GM12878 (cell line): ENCODE measurements around the gene CD83. TPM values are rescaled to one million over a fixed set of nuclear protein-coding genes. Genes with fewer than 3 reads are reported as not detected.

Experiments used
- ATAC-seq: fragments of 200-7000 bp; cut with Tn5 transposase; 3 replicates; pipeline ENCODE4 v1.9.1; 2020; ENCODE audit warnings: mild to moderate bottlenecking, moderate library complexity
- BruUV-seq: library from RNA; stranded (reverse); fragments of 400-500 nt; replicated peaks from 2 replicates; lab custom pipeline; 2021; lab: Mats Ljungman, UMichigan
- CTCF ChIA-PET: fragments of 300-600 bp; sonication (Branson Sonifier 250); formaldehyde crosslinking; extraction: SDS; loops from one replicate; lab custom pipeline; 2021; ENCODE audit warnings: inconsistent platforms; lab: Yijun Ruan, JAX
- POLR2A ChIA-PET: fragments of 350-600 bp; formaldehyde crosslinking; extraction: SDS; loops from one replicate; lab custom pipeline; 2021; ENCODE audit warnings: inconsistent platforms; lab: Charles Lee
- RAD21 ChIA-PET: fragments of 300-600 bp; sonication (Branson Sonifier 250); formaldehyde crosslinking; loops from one replicate; lab custom pipeline; 2023; ENCODE audit warnings: antibody characterized with exemption; ENCODE audit not compliant: unreplicated experiment; lab: Charles Lee
- SMC1A ChIA-PET: fragments of 300-600 bp; sonication (Branson Sonifier 250); formaldehyde crosslinking; loops from one replicate; lab custom pipeline; 2023; ENCODE audit not compliant: unreplicated experiment, uncharacterized antibody; lab: Charles Lee
- DNase-seq: peaks from one replicate; pipeline ENCODE4 v3.0.0-alpha.2; 2011; ENCODE audit warnings: low read depth, low spot score
- FAIRE-seq: peaks from 3 replicates; lab custom pipeline; 2011; peaks lifted over from hg19 to GRCh38; lab: Jason Lieb, UNC
- H2AFZ ChIP-seq: 2 replicates; pipeline ENCODE4 v1.6.0; 2011; ENCODE audit warnings: low read depth, low read length, control low read depth; ENCODE audit not compliant: control insufficient read depth
- H3K27ac ChIP-seq: 2 replicates; pipeline ENCODE4 v1.5.1; 2011; ENCODE audit warnings: control low read depth; ENCODE audit not compliant: control insufficient read depth, insufficient read depth
- H3K27me3 ChIP-seq, 2 experiments: replicated peaks in 1 of 2; 2 replicates each; pipeline versions ENCODE4 v1.6.0 to v1.6.1; 2011; ENCODE audit warnings: low read length in 1 of 2; ENCODE audit not compliant: control insufficient read depth in 2 of 2, insufficient read depth in 2 of 2
- H3K36me3 ChIP-seq, 2 experiments: 2 replicates each; pipeline ENCODE4 v1.5.1; 2011; ENCODE audit warnings: low read length in 1 of 2; ENCODE audit not compliant: control insufficient read depth in 2 of 2, insufficient read depth in 2 of 2
- H3K4me1 ChIP-seq: 2 replicates; pipeline ENCODE4 v1.6.1; 2011; ENCODE audit warnings: mild to moderate bottlenecking, low read length, moderate library complexity, mixed read lengths; ENCODE audit not compliant: control insufficient read depth, insufficient read depth
- H3K4me2 ChIP-seq: 2 replicates; pipeline ENCODE4 v1.6.0; 2011; ENCODE audit warnings: control low read depth; ENCODE audit not compliant: control insufficient read depth, insufficient read depth
- H3K4me3 ChIP-seq: fragments of 200-600 bp; sonication (generic); 2 replicates; pipeline ENCODE4 v1.5.1; 2016
- H3K79me2 ChIP-seq: 2 replicates; pipeline ENCODE4 v1.6.0; 2011; ENCODE audit warnings: low read length; ENCODE audit not compliant: control insufficient read depth, insufficient read depth
- H3K9ac ChIP-seq: 2 replicates; pipeline ENCODE4 v1.8.0; 2011; ENCODE audit warnings: low read length, control low read depth, mixed read lengths; ENCODE audit not compliant: control insufficient read depth, insufficient read depth
- H3K9me3 ChIP-seq: replicated peaks from 3 replicates; pipeline ENCODE4 v1.5.1; 2011; ENCODE audit warnings: mild to moderate bottlenecking, low read length; ENCODE audit not compliant: control insufficient read depth, insufficient read depth
- H4K20me1 ChIP-seq: 2 replicates; pipeline ENCODE4 v1.6.0; 2011; ENCODE audit not compliant: control insufficient read depth, insufficient read depth
- ESRRA ChIP-seq: IDR thresholded peaks from 2 replicates; pipeline ENCODE4 v1.6.1; 2012; ENCODE audit warnings: mild to moderate bottlenecking, low read length, improper control_type of control experiment
- IRF4 ChIP-seq: IDR thresholded peaks from 2 replicates; pipeline ENCODE4 v1.6.1; 2011; ENCODE audit warnings: low read depth, low read length
- MYB ChIP-seq: fragments of 150-350 bp; IDR thresholded peaks from 2 replicates; pipeline ENCODE4 v1.6.1; 2014; ENCODE audit warnings: mild to moderate bottlenecking, low read depth, low read length, borderline replicate concordance
- NFYB ChIP-seq: IDR thresholded peaks from 2 replicates; pipeline ENCODE4 v1.6.1; 2011; ENCODE audit warnings: low read depth, mild to moderate bottlenecking, low read length, improper control_type of control experiment, moderate library complexity; ENCODE audit not compliant: insufficient read depth
- POU2F2 ChIP-seq: IDR thresholded peaks from 3 replicates; pipeline ENCODE4 v1.6.1; 2011; ENCODE audit warnings: low read depth, mild to moderate bottlenecking, low read length, borderline replicate concordance
- RELA ChIP-seq: fragments of 450-650 bp; IDR thresholded peaks from 2 replicates; pipeline ENCODE4 v1.8.0; 2014; ENCODE audit warnings: borderline replicate concordance; ENCODE audit not compliant: partially characterized antibody
- TCF3 ChIP-seq: IDR thresholded peaks from 2 replicates; pipeline ENCODE4 v1.6.1; 2012; ENCODE audit warnings: low read depth, mild to moderate bottlenecking, low read length, borderline replicate concordance; ENCODE audit not compliant: insufficient read depth
- WGBS: methylation state at CpG from one replicate; pipeline ENCODE4 v1.1.6; 2016; ENCODE audit warnings: low lambda C conversion rate; ENCODE audit not compliant: insufficient replicate concordance, insufficient coverage; ENCODE audit errors: missing lambda C conversion rate; 5-methylcytosine and 5-hydroxymethylcytosine counted together
- in situ Hi-C: fragments of 300-500 bp; cut with MboI; formaldehyde crosslinking; loops from 9 replicates; pipeline ENCODE4 v1.14.3; 2018; ENCODE audit warnings: mixed read lengths
- intact Hi-C: fragments of 100-400 bp; cut with micrococcal nuclease; formaldehyde crosslinking; loops from one replicate; pipeline ENCODE4 v1.14.2; 2022; ENCODE audit not compliant: unreplicated experiment
- polyA plus RNA-seq, 11 experiments: library from polyadenylated mRNA; depleted of rRNA in 4 of 11; unstranded in 6 of 11; stranded (reverse) in 5 of 11; fragments of >200 nt; fragmentation: Nextera tagmentation in 4 of 11; fragmentation: Illumina TruSeq in 1 of 11; extraction: Ambion mirVana in 4 of 11; extraction: Trizol in 1 of 11; gene quantifications; 1 replicate in 1 of 11; 2 replicates in 10 of 11; pipeline versions ENCODE4 v1.2.1 to v1.2.3, GENCODE V29; 2011 to 2016; ENCODE audit warnings: inconsistent platforms in 2 of 11, missing spikeins in 2 of 11, low read depth in 1 of 11
- total RNA-seq, 4 experiments: library from RNA; depleted of rRNA in 3 of 4; stranded (reverse); fragments of >200 nt in 3 of 4; fragmentation: Illumina TruSeq in 1 of 4; extraction: Trizol in 1 of 4; gene quantifications; 2 replicates each; pipeline versions ENCODE4 v1.2.1 to v1.2.3, GENCODE V29; 2013 to 2021

CD83 gene
- total and polyA plus RNA-seq, 10 of the 15 experiments (the other 5 are each of a cell fraction or from before 2014, with no cell fraction given): 76.1 to 174 (median 129) TPM

DNA sequence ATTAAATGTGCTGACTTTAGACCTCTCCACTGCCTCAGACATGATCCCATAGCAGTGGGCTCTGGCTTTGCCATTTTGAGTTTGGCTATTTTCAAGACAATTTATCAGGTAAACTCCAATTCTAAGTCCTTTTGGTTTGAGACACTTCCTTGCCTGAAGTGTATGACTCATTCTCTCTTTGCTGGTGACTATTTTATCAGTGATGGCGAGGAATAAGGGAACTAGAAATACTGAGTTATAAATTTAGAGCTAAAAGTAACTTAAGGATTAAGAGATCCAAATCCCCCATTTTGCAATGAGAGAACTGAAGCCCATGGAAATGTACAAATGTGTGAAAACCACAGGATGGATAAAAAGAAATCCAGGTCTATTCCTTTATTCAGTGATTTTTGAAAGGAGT lies 30.9 kb upstream of the CD83 start:
- SMC1A ChIA-PET: interaction anchor here (0.8 to 16.9 kb wide), 6 partner anchors 11 to 60 kb away, joined by 3 to 319 read pairs (median 96); partner anchors contain the start of gene CD83
- Histone ChIP-seq H2AFZ (no peak overlapping the region), H3K79me2 (no peaks in the 10 kb centered on the region), H3K4me3 (no peak overlapping the region)
- CTCF ChIA-PET: interaction anchor here (0.6 to 2.9 kb wide), 5 partner anchors 14 to 54 kb away, joined by 3 to 15 read pairs (median 6); no protein-coding TSS in a partner anchor
- TF ChIP-seq MYB (no peak), ESRRA (no peak), NFYB (no peak), POU2F2 (no peak), TCF3 (no peak), IRF4 (no peak), RELA (no peak)
- TF ChIP-seq, all 136 proteins: peak for 0
- ATAC-seq: no peak
- POLR2A ChIA-PET: interaction anchor here (1.1 to 2.9 kb wide), 3 partner anchors 15 to 33 kb away, joined by 3 to 20 read pairs (median 3); no protein-coding TSS in a partner anchor
- in situ Hi-C loops (no loop called here), intact Hi-C loops (no loop called here)
- no peaks in the 10 kb centered on the region for H3K36me3 ChIP-seq
- H4K20me1 ChIP-seq: no peaks in the 10 kb centered on the region
- no peak for DNase-seq
- no peak overlapping the region for H3K9ac ChIP-seq
- H3K4me1 ChIP-seq: peaks cover 45% of the 10 kb centered on the region
- no peaks in the 10 kb centered on the region for H3K27me3 ChIP-seq
- no peaks in the 10 kb centered on the region; the same call in 1 of the 3 replicates for H3K9me3 ChIP-seq
- no peak overlapping the region for H3K27ac ChIP-seq
- WGBS: 25% methylated on average over 1 of the region's 1 CpG
- no peak overlapping the region for H3K4me2 ChIP-seq
- RAD21 ChIA-PET: interaction anchor here (0.9 to 10.3 kb wide), 5 partner anchors 9 to 23 kb away, joined by 4 to 164 read pairs (median 5); no protein-coding TSS in a partner anchor
- no peak for FAIRE-seq
- BruUV-seq: no TSS peak
